Measurements from ENCODE around the gene SEC24A.
"Not testable (repeated sequence)": the region's sequence is repeated elsewhere in the genome, so short reads cannot be mapped to it uniquely, and the experiment has no call there.

GRCh38 chr5:134673546-134673945, 25.0 kb downstream of the SEC24A start:
- TF ChIP-seq CTCF, POLR2A (IDR thresholded peaks at IDR 0.05): not testable (repeated sequence)

Measured in lower leg skin (tissue), 3 donors.